Testis (tissue), 3 donors: ENCODE measurements around the gene TIMM17B. TPM values are rescaled to one million over a fixed set of nuclear protein-coding genes. Genes with fewer than 3 reads are reported as not detected.
A peak's percentile ranks its signal among the peaks of the same experiment; 100 is the strongest.
"Not testable (repeated sequence)": the region's sequence is repeated elsewhere in the genome, so short reads cannot be mapped to it uniquely, and the experiment has no call there.

Experiments
- DNase-seq: peaks from one replicate; pipeline ENCODE4 v3.0.0-alpha.2; 2019
- H3K27ac ChIP-seq, 2 donors: fragments of 200-600 bp; sonication (generic); one replicate each; pipeline ENCODE4 v1.5.1; 2019
- H3K27me3 ChIP-seq: fragments of 200-600 bp; sonication (generic); one replicate; pipeline ENCODE4 v1.5.1; 2019
- H3K36me3 ChIP-seq: fragments of 200-600 bp; sonication (generic); one replicate; pipeline ENCODE4 v1.5.1; 2017; ENCODE audit warnings: low read depth; ENCODE audit errors: missing control alignments
- H3K4me1 ChIP-seq: fragments of 200-600 bp; sonication (generic); one replicate; pipeline ENCODE4 v1.5.1; 2019
- H3K4me3 ChIP-seq, 2 donors: fragments of 200-600 bp; sonication (generic); one replicate each; pipeline ENCODE4 v1.5.1; 2017 to 2019
- H3K9me3 ChIP-seq: fragments of 200-600 bp; sonication (generic); one replicate; pipeline ENCODE4 v1.5.1; 2017
- POLR2A ChIP-seq: fragments of 450-650 bp; IDR thresholded peaks from one replicate; pipeline ENCODE4 v1.6.1; 2017; ENCODE audit warnings: antibody characterized with exemption, mild to moderate bottlenecking, moderate library complexity
- whole genome bisulfite sequencing, 2 donors: methylation state at CpG; one replicate each; pipeline ENCODE4 v1.1.5; 2018; 5-methylcytosine and 5-hydroxymethylcytosine counted together
- intact Hi-C: fragments of 100-400 bp; cut with DNase I; formaldehyde crosslinking; loops from one replicate; pipeline ENCODE4 v1.15.1; 2023; ENCODE audit warnings: low total_unique reads
- polyA plus RNA-seq: library from polyadenylated mRNA; stranded (reverse); fragments of 350-450 nt; fragmentation: Illumina TruSeq; extraction: RNeasy Lipid Tissue Mini Kit (QIAGEN cat#74804); gene quantifications from one replicate; pipeline ENCODE4 v1.2.3, GENCODE V29; 2014; ENCODE audit warnings: low read depth, low replicate concordance; ENCODE audit not compliant: insufficient read depth
- total RNA-seq, 2 donors: library from RNA; depleted of rRNA; stranded (reverse); fragments of >200 nt; gene quantifications; one replicate each; pipeline ENCODE4 v1.2.3, GENCODE V29; 2016
- TF ChIP-seq, protein P1 (sequence below), 3 experiments: fragments of 450-650 bp in 2 of 3; fragments of 200-600 bp in 1 of 3; sonication (generic) in 1 of 3; IDR thresholded peaks; one replicate each; pipeline ENCODE4 v1.5.1; 2016 to 2019; ENCODE audit warnings: antibody characterized with exemption in 3 of 3, mild to moderate bottlenecking in 2 of 3, moderate library complexity in 1 of 3

TIMM17B gene
- total and polyA plus RNA-seq, 3 donors from 2014 or later, result 32.9 to 53.2 (median 41.2) TPM

DNA sequence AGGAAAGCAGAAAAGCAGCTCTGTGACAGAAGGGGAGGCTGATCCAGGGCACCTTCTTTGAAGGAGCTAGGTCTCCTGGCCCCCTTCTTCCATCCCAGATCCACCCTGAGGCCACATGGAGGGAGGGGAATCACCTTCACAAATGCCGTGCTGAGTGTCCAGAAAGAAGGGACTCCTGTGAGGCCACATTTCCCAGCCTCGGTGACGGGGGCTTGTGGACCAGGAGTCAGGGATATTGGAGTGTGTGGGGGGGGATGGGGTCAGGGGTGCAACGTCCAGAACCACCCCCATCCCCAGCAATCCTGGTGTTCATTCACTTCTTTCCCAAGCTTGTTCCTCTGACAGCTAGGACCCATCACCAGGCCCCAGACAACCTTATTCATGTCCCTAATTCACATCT, 4.7 kb downstream of the TIMM17B start:
- Histone ChIP-seq H3K9me3 (no peaks in the 10 kb centered on the region), H3K4me3 (no peak overlapping the region), H3K27me3 (no peaks in the 10 kb centered on the region), H3K4me1 (peaks cover 5% of the 10 kb centered on the region), H3K27ac (no peak overlapping the region), H3K36me3 (no peaks in the 10 kb centered on the region)
- no peak for TF ChIP-seq POLR2A
- TF ChIP-seq, protein P1, sequence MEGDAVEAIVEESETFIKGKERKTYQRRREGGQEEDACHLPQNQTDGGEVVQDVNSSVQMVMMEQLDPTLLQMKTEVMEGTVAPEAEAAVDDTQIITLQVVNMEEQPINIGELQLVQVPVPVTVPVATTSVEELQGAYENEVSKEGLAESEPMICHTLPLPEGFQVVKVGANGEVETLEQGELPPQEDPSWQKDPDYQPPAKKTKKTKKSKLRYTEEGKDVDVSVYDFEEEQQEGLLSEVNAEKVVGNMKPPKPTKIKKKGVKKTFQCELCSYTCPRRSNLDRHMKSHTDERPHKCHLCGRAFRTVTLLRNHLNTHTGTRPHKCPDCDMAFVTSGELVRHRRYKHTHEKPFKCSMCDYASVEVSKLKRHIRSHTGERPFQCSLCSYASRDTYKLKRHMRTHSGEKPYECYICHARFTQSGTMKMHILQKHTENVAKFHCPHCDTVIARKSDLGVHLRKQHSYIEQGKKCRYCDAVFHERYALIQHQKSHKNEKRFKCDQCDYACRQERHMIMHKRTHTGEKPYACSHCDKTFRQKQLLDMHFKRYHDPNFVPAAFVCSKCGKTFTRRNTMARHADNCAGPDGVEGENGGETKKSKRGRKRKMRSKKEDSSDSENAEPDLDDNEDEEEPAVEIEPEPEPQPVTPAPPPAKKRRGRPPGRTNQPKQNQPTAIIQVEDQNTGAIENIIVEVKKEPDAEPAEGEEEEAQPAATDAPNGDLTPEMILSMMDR (IDR thresholded peaks at IDR 0.05), result no peak
- no peak for DNase-seq
- intact Hi-C loops, result no loop called here
- 80 to 92% methylated on average over 1 to 4 of the region's 4 CpGs for WGBS, 2 donors

DNA sequence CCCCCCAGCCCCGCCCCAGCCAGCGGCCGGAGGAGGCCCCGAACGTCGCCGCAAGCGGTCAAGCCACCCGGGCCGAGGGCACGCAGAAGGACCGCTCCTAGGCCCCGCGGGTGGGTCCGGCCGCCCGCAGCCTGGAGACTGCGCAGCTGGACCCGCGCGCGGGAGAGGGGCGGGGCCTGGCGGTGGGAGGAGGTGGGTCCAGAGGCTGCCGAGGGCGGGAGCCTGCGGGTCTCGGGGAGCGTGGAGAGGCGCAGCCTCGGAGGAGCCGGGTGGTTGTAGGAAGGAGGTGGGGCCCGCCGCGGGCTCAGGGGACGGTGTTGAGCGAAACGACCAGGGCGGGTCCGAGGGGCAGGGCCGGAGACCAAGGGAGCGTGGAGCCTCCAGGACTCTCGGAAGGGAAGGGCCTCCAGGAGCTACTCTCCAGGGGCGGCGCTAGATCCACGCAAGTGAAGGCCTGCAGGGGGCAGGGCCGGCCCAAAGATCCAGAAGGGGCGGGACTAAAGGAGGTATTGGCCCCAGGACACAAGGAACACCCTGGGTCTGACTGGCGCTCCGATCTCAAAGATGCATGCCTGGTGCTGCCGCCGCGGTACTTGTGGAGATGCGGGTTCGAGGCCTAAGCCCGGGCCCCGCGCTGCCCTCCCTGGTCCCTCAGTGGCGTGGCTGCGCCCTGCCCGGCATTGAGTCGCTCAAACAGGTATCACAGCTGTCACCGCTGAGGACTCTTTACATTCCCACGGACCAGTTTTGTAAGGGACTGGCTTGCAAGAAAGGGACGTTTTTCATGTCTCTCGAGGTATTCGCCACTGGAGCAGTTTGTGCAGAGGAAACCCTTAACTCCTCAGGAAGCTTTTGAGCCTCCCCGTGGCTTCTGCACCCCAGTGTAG, 5.9 kb downstream of the TIMM17B start:
- Histone ChIP-seq H3K9me3 (no peaks in the 10 kb centered on the region), H3K36me3 (no peaks in the 10 kb centered on the region), H3K27me3 (no peaks in the 10 kb centered on the region), H3K27ac (peak overlapping the region; percentile 80 to 82), H3K4me1 (peaks cover 5% of the 10 kb centered on the region), H3K4me3 (peak overlapping the region; percentile 56 to 75)
- peak; percentile 90 for DNase-seq
- intact Hi-C loops, result no loop called here
- WGBS, 2 donors, result 3 to 21% methylated on average over 2 to 52 of the region's 68 CpGs
- no peak for TF ChIP-seq POLR2A
- TF ChIP-seq, protein P1 (IDR thresholded peaks at IDR 0.05), result peak in 2 of 3 experiments; percentile 37 to 52

DNA sequence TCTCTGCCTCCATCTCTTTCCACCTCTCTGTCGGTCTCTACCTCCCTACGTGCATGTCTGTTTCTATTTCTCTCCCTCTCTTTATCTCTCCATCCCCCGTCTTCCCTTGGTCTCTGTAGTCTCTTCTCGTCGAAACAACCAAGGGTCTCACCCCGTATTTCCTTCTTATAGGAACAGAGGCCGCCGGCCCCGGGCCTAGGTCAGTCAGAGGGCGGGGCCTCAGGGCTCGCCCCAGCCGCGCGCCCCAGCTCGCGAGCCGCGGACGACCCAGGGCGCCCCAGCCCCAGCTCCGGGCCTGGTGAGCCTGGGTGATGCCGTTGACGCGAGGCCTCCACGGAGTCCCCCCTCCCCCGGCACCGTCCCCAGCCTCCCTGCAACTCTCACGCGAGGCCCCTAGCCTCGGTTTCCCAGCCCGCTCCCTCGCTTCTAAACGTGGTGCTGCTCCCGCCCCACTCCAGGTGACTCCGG, 6.6 kb downstream of the TIMM17B start:
- Histone ChIP-seq H3K27me3 (no peaks in the 10 kb centered on the region), H3K4me3 (peak overlapping the region; percentile 56 to 75), H3K36me3 (no peaks in the 10 kb centered on the region), H3K27ac (peak overlapping the region; percentile 80 to 82), H3K4me1 (no peaks in the 10 kb centered on the region), H3K9me3 (no peaks in the 10 kb centered on the region)
- no peak for DNase-seq
- WGBS, 2 donors, result 1% methylated on average over 9 to 23 of the region's 35 CpGs
- TF ChIP-seq POLR2A, result no peak
- TF ChIP-seq, protein P1 (IDR thresholded peaks at IDR 0.05), result no peak
- intact Hi-C loops, result no loop called here

DNA sequence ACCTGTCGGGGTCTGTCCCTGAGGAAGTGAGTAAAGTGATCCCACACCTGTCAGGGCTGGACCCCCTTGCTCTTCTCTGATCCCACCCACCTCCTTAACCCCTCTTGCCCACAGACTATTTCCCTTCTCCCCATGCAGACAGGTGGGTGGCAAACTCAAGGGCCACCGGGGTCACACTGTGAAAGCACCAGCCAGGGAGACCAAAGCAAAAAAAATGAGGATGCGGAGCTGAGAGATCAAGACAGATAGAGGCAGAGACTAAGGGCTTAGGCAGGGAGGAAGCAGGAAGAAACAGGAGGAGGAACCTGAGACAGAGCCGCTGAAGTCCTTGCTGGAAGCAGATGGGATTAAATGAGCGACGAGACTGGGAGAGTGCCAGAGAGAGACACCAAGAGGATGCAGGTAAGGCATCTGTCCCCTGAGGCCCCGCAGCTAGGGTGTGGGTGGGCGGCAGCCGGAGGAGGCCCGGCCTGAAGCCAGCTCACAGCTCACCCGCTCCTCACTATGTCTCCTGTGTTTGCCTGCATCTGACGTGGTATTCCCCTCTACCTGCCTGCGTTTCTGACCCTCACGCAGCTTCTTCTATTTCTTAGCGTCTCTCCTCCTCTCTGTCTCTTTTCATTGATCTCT, 7.2 kb downstream of the TIMM17B start:
- Histone ChIP-seq H3K27me3 (no peaks in the 10 kb centered on the region), H3K9me3 (no peaks in the 10 kb centered on the region), H3K36me3 (no peaks in the 10 kb centered on the region), H3K4me3 (peak overlapping the region in 1 of 2 donors; percentile 75), H3K4me1 (no peaks in the 10 kb centered on the region), H3K27ac (peak overlapping the region; percentile 80 to 82)
- WGBS, 2 donors, result 7 to 17% methylated on average over 13 to 15 of the region's 15 CpGs
- DNase-seq, result no peak
- TF ChIP-seq, protein P1 (IDR thresholded peaks at IDR 0.05), result no peak
- no peak for TF ChIP-seq POLR2A
- intact Hi-C loops, result no loop called here

DNA sequence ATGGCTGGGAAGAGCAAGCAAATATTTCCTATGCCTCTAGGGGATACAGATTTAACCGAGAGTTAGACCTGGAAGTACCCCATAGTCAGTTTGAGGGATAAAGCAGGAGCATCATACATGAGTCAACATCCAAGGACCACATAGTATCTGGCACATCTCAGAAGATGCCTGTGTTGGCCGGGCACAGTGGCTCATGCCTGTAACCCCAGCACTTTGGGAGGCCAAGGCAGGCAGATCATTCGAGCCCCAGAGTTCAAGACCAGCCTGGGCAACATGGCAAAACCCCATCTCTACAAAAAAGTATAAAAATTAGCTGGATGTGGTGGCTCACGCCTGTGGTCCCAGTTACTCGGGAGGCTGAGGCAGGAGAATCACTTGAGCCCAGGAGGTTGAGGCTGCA, 11.0 kb downstream of the TIMM17B start:
- DNase-seq, H3K4me1 ChIP-seq, H3K9me3 ChIP-seq, H3K27ac ChIP-seq, H3K27me3 ChIP-seq, intact Hi-C loops, H3K36me3 ChIP-seq, H3K4me3 ChIP-seq: not testable (repeated sequence)
- WGBS, 2 donors, result 92 to 100% methylated on average over 4 to 5 of the region's 5 CpGs
